ENCODE measurements around the gene SESN2. TPM values are rescaled to one million over a fixed set of nuclear protein-coding genes. Genes with fewer than 3 reads are reported as not detected.
A peak's percentile ranks its signal among the peaks of the same experiment; 100 is the strongest.

Gene SESN2
- polyA plus RNA-seq, 6 donors from 2014 or later, result 1.6 to 4.5 (median 3.2) TPM

GRCh38 chr1:28282426-28283407, 23.4 kb downstream of the SESN2 start:
- ATAC-seq (ENCODE audit: low read depth in 2 of 2) (no peak), DNase-seq (no peak)
- H3K9me3 Mint-ChIP-seq, result no peaks in the 10 kb centered on the region
- peaks cover 11 to 18% of the 10 kb centered on the region in 2 donors for H3K36me3 Mint-ChIP-seq
- no peak overlapping the region for H3K27ac Mint-ChIP-seq
- H3K4me1 Mint-ChIP-seq, result no peaks in the 10 kb centered on the region
- H3K27me3 Mint-ChIP-seq, result no peaks in the 10 kb centered on the region
- no peak overlapping the region for H3K4me3 Mint-ChIP-seq

GRCh38 chr1:28286111-28286510, 26.8 kb downstream of the SESN2 start:
- no peaks in the 10 kb centered on the region for H3K4me1 Mint-ChIP-seq
- no peak overlapping the region for H3K4me3 Mint-ChIP-seq
- H3K27ac Mint-ChIP-seq, result no peak overlapping the region
- no peaks in the 10 kb centered on the region for H3K27me3 Mint-ChIP-seq
- ATAC-seq (ENCODE audit: low read depth in 2 of 2), result no peak
- DNase-seq, result no peak
- H3K9me3 Mint-ChIP-seq, result no peaks in the 10 kb centered on the region
- H3K36me3 Mint-ChIP-seq, result peaks cover 0 to 2% of the 10 kb centered on the region in 2 donors

- no peaks in the 10 kb centered on the region for H3K36me3 Mint-ChIP-seq
- H3K4me3 Mint-ChIP-seq, result no peak overlapping the region
- H3K27me3 Mint-ChIP-seq, result no peaks in the 10 kb centered on the region
- ATAC-seq (ENCODE audit: low read depth in 2 of 2) (no peak), DNase-seq (no peak)
- no peaks in the 10 kb centered on the region for H3K4me1 Mint-ChIP-seq
- no peaks in the 10 kb centered on the region for H3K9me3 Mint-ChIP-seq
- H3K27ac Mint-ChIP-seq, result peak overlapping the region in 1 of 6 donors; percentile 0
Observed at GRCh38 chr1:28288487-28288886, 29.2 kb downstream of the SESN2 start.

- H3K4me3 Mint-ChIP-seq, result no peak overlapping the region
- H3K9me3 Mint-ChIP-seq, result no peaks in the 10 kb centered on the region
- no peaks in the 10 kb centered on the region for H3K36me3 Mint-ChIP-seq
- peaks cover 0 to 4% (median 2%) of the 10 kb centered on the region in 3 donors for H3K27me3 Mint-ChIP-seq
- no peaks in the 10 kb centered on the region for H3K4me1 Mint-ChIP-seq
- H3K27ac Mint-ChIP-seq, result peak overlapping the region in 2 of 6 donors; percentile 56 to 72
- DNase-seq (no peak), ATAC-seq (ENCODE audit: low read depth in 2 of 2) (no peak)
Observed at GRCh38 chr1:28290851-28291250, 31.5 kb downstream of the SESN2 start.

- no peak for DNase-seq
- Mint-ChIP-seq H3K36me3 (no peaks in the 10 kb centered on the region), H3K9me3 (no peaks in the 10 kb centered on the region), H3K4me1 (no peaks in the 10 kb centered on the region), H3K27me3 (peaks cover 0 to 13% (median 7%) of the 10 kb centered on the region in 3 donors), H3K27ac (peak overlapping the region in 1 of 6 donors; percentile 5), H3K4me3 (no peak overlapping the region)
- no peak for ATAC-seq (ENCODE audit: low read depth in 2 of 2)
Observed at GRCh38 chr1:28291711-28292110, 32.4 kb downstream of the SESN2 start.

GRCh38 chr1:28295936-28296335, 36.6 kb downstream of the SESN2 start:
- Mint-ChIP-seq H3K36me3 (no peaks in the 10 kb centered on the region), H3K4me3 (no peak overlapping the region), H3K27ac (no peak overlapping the region), H3K9me3 (no peaks in the 10 kb centered on the region), H3K27me3 (peaks cover 4 to 22% (median 7%) of the 10 kb centered on the region in 3 donors), H3K4me1 (no peaks in the 10 kb centered on the region)
- DNase-seq (no peak), ATAC-seq (ENCODE audit: low read depth in 2 of 2) (no peak)

GRCh38 chr1:28296401-28297261, 37.3 kb downstream of the SESN2 start:
- no peaks in the 10 kb centered on the region for H3K9me3 Mint-ChIP-seq
- H3K36me3 Mint-ChIP-seq, result no peaks in the 10 kb centered on the region
- H3K4me3 Mint-ChIP-seq, result no peak overlapping the region
- DNase-seq, result no peak
- no peak overlapping the region for H3K27ac Mint-ChIP-seq
- no peaks in the 10 kb centered on the region for H3K4me1 Mint-ChIP-seq
- no peak for ATAC-seq (ENCODE audit: low read depth in 2 of 2)
- peaks cover 4 to 22% (median 7%) of the 10 kb centered on the region in 3 donors for H3K27me3 Mint-ChIP-seq

- DNase-seq, result no peak
Observed at GRCh38 chr1:28297826-28298225, 38.5 kb downstream of the SESN2 start.

GRCh38 chr1:28298438-28298837, 39.1 kb downstream of the SESN2 start:
- H3K36me3 Mint-ChIP-seq, result no peaks in the 10 kb centered on the region
- H3K4me3 Mint-ChIP-seq, result no peak overlapping the region
- H3K27ac Mint-ChIP-seq, result no peak overlapping the region
- no peaks in the 10 kb centered on the region for H3K9me3 Mint-ChIP-seq
- DNase-seq, result no peak
- H3K4me1 Mint-ChIP-seq, result no peaks in the 10 kb centered on the region
- peaks cover 4 to 22% (median 7%) of the 10 kb centered on the region in 3 donors for H3K27me3 Mint-ChIP-seq
- no peak for ATAC-seq (ENCODE audit: low read depth in 2 of 2)

More at GRCh38 chr1:28297826-28298225, 38.5 kb downstream of the SESN2 start:
- Mint-ChIP-seq H3K27me3 (peaks cover 4 to 22% (median 7%) of the 10 kb centered on the region in 3 donors), H3K9me3 (no peaks in the 10 kb centered on the region), H3K4me3 (no peak overlapping the region), H3K4me1 (no peaks in the 10 kb centered on the region), H3K36me3 (no peaks in the 10 kb centered on the region), H3K27ac (no peak overlapping the region)
- ATAC-seq (ENCODE audit: low read depth in 2 of 2), result no peak

- DNase-seq (no peak), ATAC-seq (ENCODE audit: low read depth in 2 of 2) (no peak)
- Mint-ChIP-seq H3K9me3 (no peaks in the 10 kb centered on the region), H3K27me3 (peaks cover 0 to 11% (median 4%) of the 10 kb centered on the region in 3 donors), H3K27ac (no peak overlapping the region), H3K4me3 (no peak overlapping the region), H3K4me1 (no peaks in the 10 kb centered on the region), H3K36me3 (no peaks in the 10 kb centered on the region)
Observed at GRCh38 chr1:28301368-28302174, 42.3 kb downstream of the SESN2 start.

GRCh38 chr1:28302247-28302646, 42.9 kb downstream of the SESN2 start:
- H3K27ac Mint-ChIP-seq, result no peak overlapping the region
- H3K4me3 Mint-ChIP-seq, result no peak overlapping the region
- no peak for ATAC-seq (ENCODE audit: low read depth in 2 of 2)
- no peaks in the 10 kb centered on the region for H3K9me3 Mint-ChIP-seq
- H3K36me3 Mint-ChIP-seq, result no peaks in the 10 kb centered on the region
- no peaks in the 10 kb centered on the region for H3K4me1 Mint-ChIP-seq
- H3K27me3 Mint-ChIP-seq, result peaks cover 0 to 4% (median 1%) of the 10 kb centered on the region in 3 donors
- DNase-seq, result no peak

GRCh38 chr1:28306301-28306949, 47.1 kb downstream of the SESN2 start:
- Mint-ChIP-seq H3K4me1 (no peaks in the 10 kb centered on the region), H3K36me3 (no peaks in the 10 kb centered on the region), H3K27ac (no peak overlapping the region), H3K9me3 (peaks cover 0 to 2% (median 0%) of the 10 kb centered on the region in 7 donors), H3K27me3 (no peaks in the 10 kb centered on the region), H3K4me3 (no peak overlapping the region)
- ATAC-seq (ENCODE audit: low read depth in 2 of 2) (no peak), DNase-seq (no peak)
